ENCODE measurements around the gene ZBTB38.

Gene ZBTB38

DNA sequence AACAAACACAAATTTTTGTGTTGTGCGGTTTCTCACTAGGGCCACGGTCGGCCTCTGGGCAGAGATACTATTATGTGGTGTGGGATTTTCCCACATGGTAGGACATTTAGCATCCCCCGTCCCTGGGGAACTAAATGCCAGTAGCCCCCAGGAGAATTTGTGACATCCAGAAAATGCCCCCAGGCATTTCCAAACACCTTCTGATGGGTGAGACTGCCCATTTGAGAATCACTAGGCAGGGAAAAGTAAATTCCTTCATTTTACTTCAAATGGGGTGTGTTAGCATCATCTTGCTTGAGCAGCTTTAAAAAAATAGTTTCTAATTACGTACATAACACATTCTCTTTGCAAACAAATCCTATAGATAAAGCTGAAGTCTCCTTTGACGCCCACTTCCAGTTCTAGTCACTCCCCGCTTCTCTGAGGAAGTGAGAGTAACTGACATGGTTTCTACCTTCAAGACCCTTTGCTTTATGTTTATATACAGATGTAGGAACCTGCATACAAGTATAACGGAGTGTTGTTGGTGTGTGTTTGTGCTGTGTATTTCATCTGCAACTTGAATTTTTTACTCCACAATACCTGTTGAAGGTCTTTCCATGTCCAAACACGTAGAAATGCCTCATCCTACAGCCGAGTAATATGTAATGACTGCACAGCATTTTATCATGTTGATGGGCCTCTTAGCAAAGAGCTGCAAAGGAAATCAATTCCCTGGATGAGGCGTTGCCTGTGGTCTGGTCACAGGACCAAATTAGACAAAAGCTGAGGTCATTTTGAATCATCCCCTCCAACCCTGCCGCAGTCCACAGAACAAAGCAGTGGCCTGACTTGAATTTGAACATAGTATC, 31.4 kb upstream of the ZBTB38 start:
- Mint-ChIP-seq H3K9me3 (peaks cover 13% of the 10 kb centered on the region), H3K27me3 (ENCODE audit: low read depth) (peaks cover 3% of the 10 kb centered on the region), H3K4me1 (peaks cover 9% of the 10 kb centered on the region), H3K27ac (no peak overlapping the region), H3K36me3 (ENCODE audit: low read depth) (peaks cover 3% of the 10 kb centered on the region), H3K4me3 (no peak overlapping the region)
- no peak for TF ChIP-seq CTCF (IDR thresholded peaks at IDR 0.05; ENCODE audit: unreplicated experiment in 3 of 3)

- peaks cover 4% of the 10 kb centered on the region for H3K4me1 Mint-ChIP-seq
- peaks cover 13% of the 10 kb centered on the region for H3K9me3 Mint-ChIP-seq
- no peak overlapping the region for H3K27ac Mint-ChIP-seq
- peaks cover 4% of the 10 kb centered on the region for H3K27me3 Mint-ChIP-seq (ENCODE audit: low read depth)
- TF ChIP-seq CTCF (IDR thresholded peaks at IDR 0.05; ENCODE audit: unreplicated experiment in 3 of 3): no peak
- peaks cover 3% of the 10 kb centered on the region for H3K36me3 Mint-ChIP-seq (ENCODE audit: low read depth)
- no peak overlapping the region for H3K4me3 Mint-ChIP-seq
These were observed 30.8 kb upstream of the ZBTB38 start for GRCh38 chr3:141337523-141337854.

- Mint-ChIP-seq H3K27me3 (ENCODE audit: low read depth) (peaks cover 4% of the 10 kb centered on the region), H3K4me3 (no peak overlapping the region), H3K9me3 (peaks cover 17% of the 10 kb centered on the region), H3K4me1 (no peaks in the 10 kb centered on the region), H3K27ac (no peak overlapping the region), H3K36me3 (ENCODE audit: low read depth) (peaks cover 3% of the 10 kb centered on the region)
- no peak for TF ChIP-seq CTCF (IDR thresholded peaks at IDR 0.05; ENCODE audit: unreplicated experiment in 3 of 3)
These were observed 30.3 kb upstream of the ZBTB38 start for GRCh38 chr3:141337991-141338390.

- TF ChIP-seq CTCF (IDR thresholded peaks at IDR 0.05; ENCODE audit: unreplicated experiment in 3 of 3): no peak
- no peak overlapping the region for H3K27ac Mint-ChIP-seq
- H3K4me3 Mint-ChIP-seq: no peak overlapping the region
- peaks cover 19% of the 10 kb centered on the region for H3K9me3 Mint-ChIP-seq
- H3K4me1 Mint-ChIP-seq: no peaks in the 10 kb centered on the region
- H3K27me3 Mint-ChIP-seq (ENCODE audit: low read depth): peaks cover 4% of the 10 kb centered on the region
- peaks cover 3% of the 10 kb centered on the region for H3K36me3 Mint-ChIP-seq (ENCODE audit: low read depth)
These were observed 29.4 kb upstream of the ZBTB38 start for GRCh38 chr3:141338881-141339280.

GRCh38 chr3:141341536-141341935, 26.8 kb upstream of the ZBTB38 start:
- peaks cover 19% of the 10 kb centered on the region for H3K9me3 Mint-ChIP-seq
- H3K4me3 Mint-ChIP-seq: no peak overlapping the region
- TF ChIP-seq CTCF (IDR thresholded peaks at IDR 0.05; ENCODE audit: unreplicated experiment in 3 of 3): no peak
- H3K4me1 Mint-ChIP-seq: no peaks in the 10 kb centered on the region
- H3K36me3 Mint-ChIP-seq (ENCODE audit: low read depth): peaks cover 3% of the 10 kb centered on the region
- peaks cover 4% of the 10 kb centered on the region for H3K27me3 Mint-ChIP-seq (ENCODE audit: low read depth)
- no peak overlapping the region for H3K27ac Mint-ChIP-seq

DNA sequence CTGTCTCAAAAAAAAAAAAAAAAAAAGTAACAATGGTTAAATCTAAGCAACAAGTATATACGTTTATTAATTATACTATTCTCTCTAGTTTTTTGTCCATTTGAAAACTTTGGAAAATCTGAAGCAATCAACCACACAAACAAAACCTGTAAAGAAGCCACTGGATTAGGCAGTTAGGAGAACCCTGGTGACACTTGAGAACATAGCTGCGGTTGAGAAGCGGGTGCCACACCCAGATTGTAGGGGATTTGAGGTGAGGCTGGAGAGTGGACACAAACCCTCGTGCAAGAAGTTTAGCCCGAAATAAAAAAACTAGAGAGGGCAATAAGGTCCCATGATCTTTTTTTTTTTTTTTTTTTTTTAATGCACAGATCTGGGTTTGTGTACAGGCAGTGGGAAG, 25.9 kb upstream of the ZBTB38 start:
- H3K27ac Mint-ChIP-seq: no peak overlapping the region
- no peak for TF ChIP-seq CTCF (IDR thresholded peaks at IDR 0.05; ENCODE audit: unreplicated experiment in 3 of 3)
- peaks cover 19% of the 10 kb centered on the region for H3K9me3 Mint-ChIP-seq
- no peak overlapping the region for H3K4me3 Mint-ChIP-seq
- peaks cover 4% of the 10 kb centered on the region for H3K27me3 Mint-ChIP-seq (ENCODE audit: low read depth)
- H3K4me1 Mint-ChIP-seq: no peaks in the 10 kb centered on the region
- H3K36me3 Mint-ChIP-seq (ENCODE audit: low read depth): peaks cover 3% of the 10 kb centered on the region
